Esophagus muscularis mucosa (tissue), 4 donors: ENCODE results near the gene DSCAM. TPM values are rescaled to one million over a fixed set of nuclear protein-coding genes. Genes with fewer than 3 reads are reported as not detected.

ENCODE experiments used
- DNase-seq: peaks from one replicate; pipeline ENCODE4 v3.0.0-alpha.2; 2017; ENCODE audit errors: extremely low spot score
- H3K27ac ChIP-seq, 4 donors: fragments of 200-600 bp; sonication (generic); replicated peaks in 1 of 4; 1 replicate in 3 of 4; 2 replicates in 1 of 4; pipeline ENCODE4 v1.5.1; 2016 to 2019; ENCODE audit warnings: mild to moderate bottlenecking in 1 of 4
- H3K27me3 ChIP-seq, 4 donors: fragments of 200-600 bp; sonication (generic); one replicate each; pipeline versions ENCODE4 v1.5.1 to v1.6.0; 2016 to 2019
- H3K36me3 ChIP-seq, 4 donors: fragments of 200-600 bp; sonication (generic); one replicate each; pipeline ENCODE4 v1.5.1; 2016 to 2019
- H3K4me1 ChIP-seq, 4 donors: fragments of 200-600 bp; sonication (generic); one replicate each; pipeline ENCODE4 v1.5.1; 2016 to 2019
- H3K4me3 ChIP-seq, 4 donors: fragments of 200-600 bp; sonication (generic); 1 replicate in 2 of 4; 2 replicates in 2 of 4; pipeline ENCODE4 v1.5.1; 2016 to 2019; ENCODE audit warnings: mild to moderate bottlenecking in 4 of 4, moderate library complexity in 1 of 4
- H3K9me3 ChIP-seq, 4 donors: fragments of 200-600 bp; sonication (generic); 1 replicate in 3 of 4; 2 replicates in 1 of 4; pipeline ENCODE4 v1.5.1; 2016 to 2019
- CTCF ChIP-seq, 3 experiments: fragments of 200-600 bp in 2 of 3; fragments of 450-650 bp in 1 of 3; sonication (generic) in 2 of 3; IDR thresholded peaks; one replicate each; pipeline ENCODE4 v1.5.1; 2017 to 2019; ENCODE audit warnings: antibody characterized with exemption in 3 of 3, mild to moderate bottlenecking in 2 of 3, moderate library complexity in 1 of 3
- EP300 ChIP-seq: sonication (generic); formaldehyde crosslinking; IDR thresholded peaks from one replicate; pipeline ENCODE4 v1.6.1; 2017; ENCODE audit warnings: antibody characterized with exemption
- POLR2A ChIP-seq: fragments of 450-650 bp; IDR thresholded peaks from one replicate; pipeline ENCODE4 v1.6.1; 2017; ENCODE audit warnings: antibody characterized with exemption, moderate library complexity, mild to moderate bottlenecking, low read depth
- POLR2AphosphoS5 ChIP-seq, 2 donors: sonication (generic); formaldehyde crosslinking; IDR thresholded peaks; one replicate each; pipeline ENCODE4 v1.6.1; 2017; ENCODE audit warnings: antibody characterized with exemption in 2 of 2
- WGBS: methylation state at CpG from one replicate; pipeline ENCODE4 v1.1.5; 2018; 5-methylcytosine and 5-hydroxymethylcytosine counted together
- intact Hi-C: fragments of 100-400 bp; cut with DNase I; formaldehyde crosslinking; loops from one replicate; pipeline ENCODE4 v1.15.1; 2023
- total RNA-seq, 4 donors: library from RNA; depleted of rRNA; stranded (reverse); fragments of >200 nt; gene quantifications; one replicate each; pipeline versions ENCODE4 v1.1.0 to v1.2.1, GENCODE V29; 2016

The DSCAM gene
- total RNA-seq, 4 donors from 2014 or later = 0.06 to 0.42 (median 0.17) TPM; not detected in 1

- no peaks in the 10 kb centered on the region for H3K27me3 ChIP-seq
- peaks cover 0 to 37% (median 27%) of the 10 kb centered on the region in 4 donors for H3K9me3 ChIP-seq
- H3K36me3 ChIP-seq = no peaks in the 10 kb centered on the region
- TF ChIP-seq POLR2AphosphoS5 (IDR thresholded peaks at IDR 0.05) (no peak), POLR2A (no peak), CTCF (IDR thresholded peaks at IDR 0.05) (no peak), EP300 (no peak)
- intact Hi-C loops = no loop called here
- H3K4me3 ChIP-seq = no peak overlapping the region
- no peak overlapping the region for H3K27ac ChIP-seq
- WGBS = 70% methylated on average over 3 of the region's 3 CpGs
- DNase-seq = no peak
- no peaks in the 10 kb centered on the region for H3K4me1 ChIP-seq
Measured at GRCh38 chr21:40803101-40803500, 43.9 kb downstream of the DSCAM start.

GRCh38 chr21:40800126-40800525, 46.8 kb downstream of the DSCAM start:
- Histone ChIP-seq H3K27ac (no peak overlapping the region), H3K36me3 (no peaks in the 10 kb centered on the region), H3K27me3 (no peaks in the 10 kb centered on the region), H3K4me1 (no peaks in the 10 kb centered on the region), H3K9me3 (peaks cover 0 to 37% (median 27%) of the 10 kb centered on the region in 4 donors), H3K4me3 (no peak overlapping the region)
- intact Hi-C loops = no loop called here
- DNase-seq = peak; percentile 21
- 83% methylated on average over 1 of the region's 1 CpG for WGBS
- no peak for TF ChIP-seq POLR2AphosphoS5 (IDR thresholded peaks at IDR 0.05)
- TF ChIP-seq POLR2A = no peak
- no peak for TF ChIP-seq CTCF (IDR thresholded peaks at IDR 0.05)
- no peak for TF ChIP-seq EP300

GRCh38 chr21:40797891-40798290, 49.1 kb downstream of the DSCAM start:
- TF ChIP-seq POLR2AphosphoS5 (IDR thresholded peaks at IDR 0.05) (no peak), EP300 (no peak), CTCF (IDR thresholded peaks at IDR 0.05) (no peak), POLR2A (no peak)
- Histone ChIP-seq H3K9me3 (peaks cover 0 to 37% (median 27%) of the 10 kb centered on the region in 4 donors), H3K27ac (no peak overlapping the region), H3K4me1 (no peaks in the 10 kb centered on the region), H3K36me3 (no peaks in the 10 kb centered on the region), H3K4me3 (no peak overlapping the region), H3K27me3 (no peaks in the 10 kb centered on the region)
- 64% methylated on average over 2 of the region's 2 CpGs for WGBS
- DNase-seq = no peak
- intact Hi-C loops = no loop called here

- Histone ChIP-seq H3K4me1 (no peaks in the 10 kb centered on the region), H3K4me3 (no peak overlapping the region), H3K27ac (no peak overlapping the region), H3K36me3 (no peaks in the 10 kb centered on the region), H3K9me3 (peaks cover 0 to 37% (median 27%) of the 10 kb centered on the region in 4 donors), H3K27me3 (no peaks in the 10 kb centered on the region)
- no peak for DNase-seq
- 88% methylated on average over 1 of the region's 1 CpG for WGBS
- TF ChIP-seq EP300 (no peak), POLR2A (no peak), CTCF (IDR thresholded peaks at IDR 0.05) (no peak), POLR2AphosphoS5 (IDR thresholded peaks at IDR 0.05) (no peak)
- intact Hi-C loops = no loop called here
Measured at GRCh38 chr21:40797410-40797809, 49.5 kb downstream of the DSCAM start.

GRCh38 chr21:40796464-40796863, 50.5 kb downstream of the DSCAM start:
- no peak overlapping the region for H3K27ac ChIP-seq
- DNase-seq = no peak
- WGBS = 65% methylated on average over 1 of the region's 1 CpG
- H3K4me3 ChIP-seq = no peak overlapping the region
- intact Hi-C loops = no loop called here
- no peak for TF ChIP-seq POLR2A
- TF ChIP-seq CTCF (IDR thresholded peaks at IDR 0.05) = no peak
- no peak for TF ChIP-seq EP300
- TF ChIP-seq POLR2AphosphoS5 (IDR thresholded peaks at IDR 0.05) = no peak
- H3K36me3 ChIP-seq = no peaks in the 10 kb centered on the region
- no peaks in the 10 kb centered on the region for H3K27me3 ChIP-seq
- peaks cover 0 to 28% (median 23%) of the 10 kb centered on the region in 4 donors for H3K9me3 ChIP-seq
- no peaks in the 10 kb centered on the region for H3K4me1 ChIP-seq
